NB4 (cell line): Measurements from ENCODE around the gene CAMSAP1.

ENCODE experiments used
- CTCF ChIP-seq: IDR thresholded peaks from one replicate; pipeline ENCODE4 v1.5.1; 2012; ENCODE audit warnings: low read depth, low read length
- MAX ChIP-seq: IDR thresholded peaks from 2 replicates; pipeline ENCODE4 v1.6.1; 2011; ENCODE audit warnings: low read depth, low read length
- POLR2A ChIP-seq: IDR thresholded peaks from 2 replicates; pipeline ENCODE4 v1.6.1; 2011; ENCODE audit warnings: mild to moderate bottlenecking; ENCODE audit not compliant: insufficient read length; ENCODE audit errors: extremely low read depth

GRCh38 chr9:135819905-135820304, 87.4 kb downstream of the CAMSAP1 start:
- TF ChIP-seq CTCF (peak; percentile 19), POLR2A (no peak), MAX (no peak)
